ENCODE data around the gene HTR5A.

DNA sequence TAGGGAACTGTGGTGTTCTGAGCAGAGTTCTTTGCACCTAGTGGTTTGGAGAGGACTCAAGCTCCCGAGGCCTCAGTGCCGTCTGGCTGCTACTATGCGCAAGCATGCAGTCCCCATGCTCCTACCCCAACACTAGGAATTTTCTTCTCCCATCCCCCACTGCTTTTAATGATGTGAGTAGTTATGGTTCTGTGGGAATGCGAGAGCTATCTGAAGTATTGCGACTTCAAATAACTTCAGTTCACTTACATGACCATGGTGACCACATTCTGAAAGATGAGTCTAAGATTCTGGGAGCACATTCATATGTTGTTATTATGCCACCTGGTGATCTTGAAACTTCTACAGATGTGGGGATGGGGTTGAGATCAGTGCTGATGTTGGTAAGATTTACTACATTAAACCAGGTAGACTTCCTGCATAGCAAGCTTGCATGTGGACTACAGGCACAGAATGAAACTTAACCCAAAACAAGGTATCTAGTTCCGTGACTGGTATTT lies 24.6 kb downstream of the HTR5A start:
- TF ChIP-seq CTCF (IDR thresholded peaks at IDR 0.05; ENCODE audit: insufficient read depth, low read length) (no peak), POLR2AphosphoS5 (IDR thresholded peaks at IDR 0.05; ENCODE audit: low read depth) (no peak), REST (IDR thresholded peaks at IDR 0.05; ENCODE audit: insufficient replicate concordance, low read depth) (no peak)
